HuH-7 (cell line): ENCODE data around the gene ATP6V1B1.
"Not testable (repeated sequence)": the region's sequence is repeated elsewhere in the genome, so short reads cannot be mapped to it uniquely, and the experiment has no call there.

Source experiments
- DNase-seq: peaks from one replicate; pipeline ENCODE4 v3.0.0; 2011; ENCODE audit warnings: low spot score

The ATP6V1B1 gene

DNA sequence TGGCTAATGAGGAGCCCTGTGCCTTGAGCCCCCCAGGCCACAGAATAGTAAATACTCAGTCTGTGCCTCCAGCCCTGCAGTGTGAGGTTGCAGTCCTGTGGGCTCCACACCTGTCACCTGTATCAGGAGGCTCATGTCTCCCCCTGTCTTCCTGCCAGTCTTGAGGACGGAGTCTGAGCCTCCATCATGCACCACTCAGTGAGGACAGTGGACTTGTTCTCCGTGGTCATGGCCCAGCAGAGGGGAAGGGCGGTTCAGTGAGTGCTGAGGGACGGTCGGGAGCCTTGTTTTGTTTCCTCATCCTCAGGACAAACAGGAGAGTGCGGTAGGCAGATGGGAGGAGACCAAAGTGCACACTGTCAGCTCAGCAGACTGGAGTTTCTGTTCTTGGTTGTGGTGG lies 76.1 kb downstream of the ATP6V1B1 start:
- DNase-seq = not testable (repeated sequence)
